ENCODE results near the gene SPATA2L.
"Not testable (repeated sequence)": the region's sequence is repeated elsewhere in the genome, so short reads cannot be mapped to it uniquely, and the experiment has no call there.

Gene SPATA2L

GRCh38 chr16:89672177-89672941, 29.1 kb downstream of the SPATA2L start:
- H3K9ac ChIP-seq: no peak overlapping the region
- H3K4me3 ChIP-seq (IDR thresholded peaks at IDR 0.05; ENCODE audit: insufficient read depth, low read depth, low read length): no peak overlapping the region
- H3K27me3 ChIP-seq (ENCODE audit: insufficient read depth, low read depth): no peaks in the 10 kb centered on the region
- H3K27ac ChIP-seq: no peak overlapping the region
- no peaks in the 10 kb centered on the region for H4K20me1 ChIP-seq (ENCODE audit: insufficient read depth)
- no peaks in the 10 kb centered on the region for H3K79me2 ChIP-seq (ENCODE audit: insufficient read depth, low read depth)
- H3K4me2 ChIP-seq: no peak overlapping the region
- no peaks in the 10 kb centered on the region for H3K4me1 ChIP-seq (ENCODE audit: low read depth, poor library complexity, severe bottlenecking)
- H2AFZ ChIP-seq (ENCODE audit: low read depth): no peak overlapping the region
- TF ChIP-seq, protein P1, sequence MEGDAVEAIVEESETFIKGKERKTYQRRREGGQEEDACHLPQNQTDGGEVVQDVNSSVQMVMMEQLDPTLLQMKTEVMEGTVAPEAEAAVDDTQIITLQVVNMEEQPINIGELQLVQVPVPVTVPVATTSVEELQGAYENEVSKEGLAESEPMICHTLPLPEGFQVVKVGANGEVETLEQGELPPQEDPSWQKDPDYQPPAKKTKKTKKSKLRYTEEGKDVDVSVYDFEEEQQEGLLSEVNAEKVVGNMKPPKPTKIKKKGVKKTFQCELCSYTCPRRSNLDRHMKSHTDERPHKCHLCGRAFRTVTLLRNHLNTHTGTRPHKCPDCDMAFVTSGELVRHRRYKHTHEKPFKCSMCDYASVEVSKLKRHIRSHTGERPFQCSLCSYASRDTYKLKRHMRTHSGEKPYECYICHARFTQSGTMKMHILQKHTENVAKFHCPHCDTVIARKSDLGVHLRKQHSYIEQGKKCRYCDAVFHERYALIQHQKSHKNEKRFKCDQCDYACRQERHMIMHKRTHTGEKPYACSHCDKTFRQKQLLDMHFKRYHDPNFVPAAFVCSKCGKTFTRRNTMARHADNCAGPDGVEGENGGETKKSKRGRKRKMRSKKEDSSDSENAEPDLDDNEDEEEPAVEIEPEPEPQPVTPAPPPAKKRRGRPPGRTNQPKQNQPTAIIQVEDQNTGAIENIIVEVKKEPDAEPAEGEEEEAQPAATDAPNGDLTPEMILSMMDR (conservative IDR thresholded peaks at IDR 0.05; ENCODE audit: low read depth, low read length): no peak
- no peaks in the 10 kb centered on the region for H3K36me3 ChIP-seq (ENCODE audit: insufficient read depth)

DNA sequence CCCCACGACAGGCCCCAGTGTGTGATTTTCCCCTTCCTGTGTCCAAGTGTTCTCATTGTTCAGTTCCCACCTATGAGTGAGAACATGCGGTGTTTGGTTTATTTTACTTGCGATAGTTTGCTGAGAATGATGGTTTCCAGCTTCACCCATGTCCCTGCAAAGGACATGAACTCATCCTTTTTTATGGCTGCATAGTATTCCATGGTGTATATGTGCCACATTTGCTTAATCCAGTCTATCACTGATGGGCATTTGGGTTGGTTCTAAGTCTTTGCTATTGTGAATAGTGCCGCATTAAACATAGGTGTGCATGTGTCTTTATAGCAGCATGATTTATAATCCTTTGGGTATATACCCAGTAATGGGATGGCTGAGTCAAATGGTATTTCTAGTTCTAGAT, 29.9 kb downstream of the SPATA2L start:
- H3K9ac ChIP-seq; H3K27ac ChIP-seq; H3K27me3 ChIP-seq (ENCODE audit: insufficient read depth, low read depth); H4K20me1 ChIP-seq (ENCODE audit: insufficient read depth); H3K4me3 ChIP-seq (IDR thresholded peaks at IDR 0.05; ENCODE audit: insufficient read depth, low read depth, low read length); H3K4me1 ChIP-seq (ENCODE audit: low read depth, poor library complexity, severe bottlenecking); H3K4me2 ChIP-seq; H3K79me2 ChIP-seq (ENCODE audit: insufficient read depth, low read depth); H2AFZ ChIP-seq (ENCODE audit: low read depth); H3K36me3 ChIP-seq (ENCODE audit: insufficient read depth): not testable (repeated sequence)

GRCh38 chr16:89670496-89671431, 30.7 kb downstream of the SPATA2L start:
- Histone ChIP-seq H3K79me2 (ENCODE audit: insufficient read depth, low read depth) (no peaks in the 10 kb centered on the region), H3K9ac (no peak overlapping the region), H3K4me1 (ENCODE audit: low read depth, poor library complexity, severe bottlenecking) (no peaks in the 10 kb centered on the region), H3K27me3 (ENCODE audit: insufficient read depth, low read depth) (no peaks in the 10 kb centered on the region), H4K20me1 (ENCODE audit: insufficient read depth) (no peaks in the 10 kb centered on the region), H2AFZ (ENCODE audit: low read depth) (no peak overlapping the region), H3K4me2 (no peak overlapping the region), H3K36me3 (ENCODE audit: insufficient read depth) (no peaks in the 10 kb centered on the region), H3K4me3 (IDR thresholded peaks at IDR 0.05; ENCODE audit: insufficient read depth, low read depth, low read length) (no peak overlapping the region), H3K27ac (no peak overlapping the region)
- TF ChIP-seq, protein P1 (conservative IDR thresholded peaks at IDR 0.05; ENCODE audit: low read depth, low read length): no peak

DNA sequence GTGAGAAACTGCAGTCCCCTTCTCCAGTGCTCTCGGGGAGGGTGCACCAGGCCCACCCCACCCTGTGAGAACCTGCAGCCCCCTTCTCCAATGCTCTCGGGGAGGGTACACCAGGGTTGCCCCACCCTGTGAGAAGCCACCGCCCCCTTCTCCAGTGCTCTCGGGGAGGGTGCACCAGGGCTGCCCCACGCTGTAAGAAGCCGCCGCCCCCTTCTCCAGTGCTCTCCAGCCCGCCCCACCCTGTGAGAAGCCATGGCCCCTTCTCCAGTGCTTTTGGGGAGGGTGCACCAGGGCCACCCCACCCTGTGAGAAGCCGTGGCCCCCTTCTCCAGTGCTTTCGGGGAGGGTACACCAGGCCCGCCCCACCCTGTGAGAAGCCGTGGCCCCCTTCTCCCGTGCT, 31.8 kb downstream of the SPATA2L start:
- no peaks in the 10 kb centered on the region for H3K36me3 ChIP-seq (ENCODE audit: insufficient read depth)
- no peaks in the 10 kb centered on the region for H3K79me2 ChIP-seq (ENCODE audit: insufficient read depth, low read depth)
- H3K27ac ChIP-seq: no peak overlapping the region
- no peak overlapping the region for H3K4me2 ChIP-seq
- H3K27me3 ChIP-seq (ENCODE audit: insufficient read depth, low read depth): no peaks in the 10 kb centered on the region
- no peaks in the 10 kb centered on the region for H4K20me1 ChIP-seq (ENCODE audit: insufficient read depth)
- no peaks in the 10 kb centered on the region for H3K4me1 ChIP-seq (ENCODE audit: low read depth, poor library complexity, severe bottlenecking)
- no peak overlapping the region for H2AFZ ChIP-seq (ENCODE audit: low read depth)
- H3K9ac ChIP-seq: no peak overlapping the region
- TF ChIP-seq, protein P1 (conservative IDR thresholded peaks at IDR 0.05; ENCODE audit: low read depth, low read length): no peak
- H3K4me3 ChIP-seq (IDR thresholded peaks at IDR 0.05; ENCODE audit: insufficient read depth, low read depth, low read length): no peak overlapping the region

Measured in KMS-11 (cell line).